ENCODE data around the gene FHL2. TPM values are rescaled to one million over a fixed set of nuclear protein-coding genes. Genes with fewer than 3 reads are reported as not detected.

Gene FHL2, protein sequence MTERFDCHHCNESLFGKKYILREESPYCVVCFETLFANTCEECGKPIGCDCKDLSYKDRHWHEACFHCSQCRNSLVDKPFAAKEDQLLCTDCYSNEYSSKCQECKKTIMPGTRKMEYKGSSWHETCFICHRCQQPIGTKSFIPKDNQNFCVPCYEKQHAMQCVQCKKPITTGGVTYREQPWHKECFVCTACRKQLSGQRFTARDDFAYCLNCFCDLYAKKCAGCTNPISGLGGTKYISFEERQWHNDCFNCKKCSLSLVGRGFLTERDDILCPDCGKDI
- 17.9 and 19.7 TPM in 2 replicates for total RNA-seq
- polyA plus RNA-seq, result 18.8 and 22.3 TPM in 2 replicates

DNA sequence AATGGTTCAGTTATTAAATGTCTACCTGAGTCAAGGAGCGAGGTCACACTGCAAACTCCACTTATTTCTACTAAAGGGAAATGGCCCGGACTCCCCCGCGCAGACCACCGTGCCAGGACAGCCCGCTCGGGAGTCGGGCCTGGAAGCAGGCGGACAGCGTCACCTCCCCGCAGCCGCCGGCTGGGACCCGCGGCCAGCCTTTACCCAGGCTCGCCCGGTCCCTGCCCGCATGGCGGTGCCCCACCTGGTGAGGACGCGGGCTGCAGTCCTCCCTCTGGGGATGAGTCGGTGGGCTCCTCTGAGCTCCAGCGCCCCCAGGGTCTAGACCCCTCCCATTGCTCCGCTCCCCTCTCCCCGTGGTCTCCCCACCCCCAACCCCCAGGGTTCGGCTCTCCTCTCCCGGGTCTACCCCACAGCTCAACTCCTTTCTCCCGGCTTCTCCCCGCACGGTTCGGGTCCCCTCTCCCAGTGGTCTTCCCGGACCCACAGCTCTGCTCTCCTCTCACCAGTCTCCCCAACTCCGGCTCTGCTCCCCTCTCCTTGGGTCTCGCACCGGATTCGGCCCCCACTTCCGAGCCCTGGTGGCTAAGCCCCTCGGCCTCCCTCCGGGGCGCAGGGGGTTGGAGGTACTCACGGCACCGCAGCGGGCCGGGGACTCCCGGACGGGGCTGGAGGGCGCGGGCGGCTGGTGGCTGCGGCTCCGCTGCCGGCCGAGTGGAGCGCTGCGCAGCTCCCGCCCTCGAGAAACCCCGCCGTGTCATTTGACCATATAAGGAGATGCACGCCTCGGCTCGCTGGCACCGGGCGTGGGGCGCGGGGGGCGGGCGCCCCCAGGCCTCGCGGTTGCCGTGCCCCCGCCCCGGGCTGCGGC is at the start of gene FHL2:
TSS of gene FHL2 (minus strand) at position 716 of the 871 bp plus-strand sequence. CDS start 12,535 bp downstream, outside the sequence.
- H2AFZ ChIP-seq, result peak within 1 kb of the TSS; percentile 97
- TF ChIP-seq, protein P1, sequence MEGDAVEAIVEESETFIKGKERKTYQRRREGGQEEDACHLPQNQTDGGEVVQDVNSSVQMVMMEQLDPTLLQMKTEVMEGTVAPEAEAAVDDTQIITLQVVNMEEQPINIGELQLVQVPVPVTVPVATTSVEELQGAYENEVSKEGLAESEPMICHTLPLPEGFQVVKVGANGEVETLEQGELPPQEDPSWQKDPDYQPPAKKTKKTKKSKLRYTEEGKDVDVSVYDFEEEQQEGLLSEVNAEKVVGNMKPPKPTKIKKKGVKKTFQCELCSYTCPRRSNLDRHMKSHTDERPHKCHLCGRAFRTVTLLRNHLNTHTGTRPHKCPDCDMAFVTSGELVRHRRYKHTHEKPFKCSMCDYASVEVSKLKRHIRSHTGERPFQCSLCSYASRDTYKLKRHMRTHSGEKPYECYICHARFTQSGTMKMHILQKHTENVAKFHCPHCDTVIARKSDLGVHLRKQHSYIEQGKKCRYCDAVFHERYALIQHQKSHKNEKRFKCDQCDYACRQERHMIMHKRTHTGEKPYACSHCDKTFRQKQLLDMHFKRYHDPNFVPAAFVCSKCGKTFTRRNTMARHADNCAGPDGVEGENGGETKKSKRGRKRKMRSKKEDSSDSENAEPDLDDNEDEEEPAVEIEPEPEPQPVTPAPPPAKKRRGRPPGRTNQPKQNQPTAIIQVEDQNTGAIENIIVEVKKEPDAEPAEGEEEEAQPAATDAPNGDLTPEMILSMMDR (IDR thresholded peaks at IDR 0.05; ENCODE audit: poor library complexity), result peak; percentile 45
- TF ChIP-seq EZH2phosphoT487 (IDR thresholded peaks at IDR 0.05; ENCODE audit: low read depth, severe bottlenecking, unreplicated experiment), result no peak
- peaks cover 16% of the 10 kb centered on the region for H3K79me2 ChIP-seq
- H3K9me2 ChIP-seq (replicated peaks; ENCODE audit: insufficient read depth), result no peaks in the 10 kb centered on the region
- H3K27me3 ChIP-seq, result no peaks in the 10 kb centered on the region
- peak; percentile 92 for DNase-seq (ENCODE audit: low spot score)
- H3K9me3 ChIP-seq (ENCODE audit: low read depth), result no peaks in the 10 kb centered on the region
- H4K20me1 ChIP-seq (ENCODE audit: insufficient read depth, poor library complexity, severe bottlenecking), result no peaks in the 10 kb centered on the region
- WGBS (ENCODE audit: low lambda C conversion rate, missing lambda C conversion rate), result 2% methylated on average over 54 of the region's 74 CpGs
- H3K4me1 ChIP-seq (ENCODE audit: insufficient read depth), result peaks cover 6% of the 10 kb centered on the region
- H3K4me3 ChIP-seq, result peak within 1 kb of the TSS; percentile 96
- H3K27ac ChIP-seq, result peak within 1 kb of the TSS; percentile 88
- H3K36me3 ChIP-seq (replicated peaks; ENCODE audit: insufficient read depth, low read depth), result no peaks in the 10 kb centered on the region
- H3K4me2 ChIP-seq, result peak within 1 kb of the TSS; percentile 95

DNA sequence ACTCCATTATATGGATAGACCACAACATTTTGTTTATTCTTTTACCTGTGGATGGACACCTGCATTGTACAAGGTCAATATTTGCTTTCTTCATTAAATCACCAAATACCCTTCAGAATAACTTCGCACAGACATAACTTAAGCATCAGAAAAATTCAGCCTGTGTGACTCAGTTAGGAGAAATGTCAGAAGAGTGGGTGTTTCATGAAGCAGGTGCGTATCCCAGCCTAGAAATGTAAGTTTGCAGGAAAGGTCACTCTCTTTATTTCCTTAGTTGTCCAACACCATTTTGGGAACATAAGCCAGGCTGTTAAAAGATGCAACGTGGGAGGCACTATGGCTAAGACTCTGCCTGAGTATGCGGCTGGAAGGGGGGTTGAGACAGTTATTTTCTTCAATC is 48.6 kb upstream of the FHL2 start:
- Histone ChIP-seq H3K4me1 (ENCODE audit: insufficient read depth) (peaks cover 3% of the 10 kb centered on the region), H3K9me3 (ENCODE audit: low read depth) (no peaks in the 10 kb centered on the region), H2AFZ (no peak overlapping the region), H3K4me2 (no peak overlapping the region), H3K36me3 (replicated peaks; ENCODE audit: insufficient read depth, low read depth) (no peaks in the 10 kb centered on the region), H3K27me3 (no peaks in the 10 kb centered on the region), H3K79me2 (no peaks in the 10 kb centered on the region), H3K4me3 (no peak overlapping the region), H3K9me2 (replicated peaks; ENCODE audit: insufficient read depth) (no peaks in the 10 kb centered on the region), H3K27ac (no peak overlapping the region), H4K20me1 (ENCODE audit: insufficient read depth, poor library complexity, severe bottlenecking) (no peaks in the 10 kb centered on the region)
- TF ChIP-seq EZH2phosphoT487 (IDR thresholded peaks at IDR 0.05; ENCODE audit: low read depth, severe bottlenecking, unreplicated experiment), result no peak
- no peak for TF ChIP-seq EZH2 (IDR thresholded peaks at IDR 0.05; ENCODE audit: borderline replicate concordance)
- TF ChIP-seq, protein P1 (IDR thresholded peaks at IDR 0.05; ENCODE audit: poor library complexity), result no peak
- 90% methylated on average over 4 of the region's 4 CpGs for WGBS (ENCODE audit: low lambda C conversion rate, missing lambda C conversion rate)
- no peak for DNase-seq (ENCODE audit: low spot score)

DNA sequence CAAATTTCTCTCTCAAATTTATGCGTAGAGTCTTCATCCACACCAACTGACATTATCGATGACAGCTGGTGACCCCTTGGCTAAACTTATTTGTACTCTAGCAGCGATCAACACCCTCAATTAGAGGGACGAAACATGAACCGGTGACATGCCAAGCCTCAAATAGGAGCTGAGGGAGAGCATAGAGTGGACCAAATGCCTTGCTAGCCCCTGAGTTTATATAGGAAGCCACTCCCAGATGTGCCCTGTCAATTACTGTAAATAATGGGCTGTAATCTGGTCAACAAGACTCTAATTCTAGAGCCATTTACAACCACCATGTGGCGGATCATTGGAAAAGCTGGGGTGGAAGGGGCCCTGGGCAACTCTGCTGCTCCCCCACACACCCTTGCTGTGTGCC is 47.6 kb upstream of the FHL2 start:
- peaks cover 3% of the 10 kb centered on the region for H3K4me1 ChIP-seq (ENCODE audit: insufficient read depth)
- no peak overlapping the region for H3K4me2 ChIP-seq
- no peaks in the 10 kb centered on the region for H3K9me2 ChIP-seq (replicated peaks; ENCODE audit: insufficient read depth)
- H3K27ac ChIP-seq, result no peak overlapping the region
- H3K9me3 ChIP-seq (ENCODE audit: low read depth), result no peaks in the 10 kb centered on the region
- H3K36me3 ChIP-seq (replicated peaks; ENCODE audit: insufficient read depth, low read depth), result no peaks in the 10 kb centered on the region
- 94% methylated on average over 6 of the region's 6 CpGs for WGBS (ENCODE audit: low lambda C conversion rate, missing lambda C conversion rate)
- no peak overlapping the region for H2AFZ ChIP-seq
- TF ChIP-seq EZH2phosphoT487 (IDR thresholded peaks at IDR 0.05; ENCODE audit: low read depth, severe bottlenecking, unreplicated experiment), result no peak
- TF ChIP-seq EZH2 (IDR thresholded peaks at IDR 0.05; ENCODE audit: borderline replicate concordance), result no peak
- H3K79me2 ChIP-seq, result no peaks in the 10 kb centered on the region
- no peaks in the 10 kb centered on the region for H4K20me1 ChIP-seq (ENCODE audit: insufficient read depth, poor library complexity, severe bottlenecking)
- no peaks in the 10 kb centered on the region for H3K27me3 ChIP-seq
- no peak for DNase-seq (ENCODE audit: low spot score)
- no peak overlapping the region for H3K4me3 ChIP-seq

DNA sequence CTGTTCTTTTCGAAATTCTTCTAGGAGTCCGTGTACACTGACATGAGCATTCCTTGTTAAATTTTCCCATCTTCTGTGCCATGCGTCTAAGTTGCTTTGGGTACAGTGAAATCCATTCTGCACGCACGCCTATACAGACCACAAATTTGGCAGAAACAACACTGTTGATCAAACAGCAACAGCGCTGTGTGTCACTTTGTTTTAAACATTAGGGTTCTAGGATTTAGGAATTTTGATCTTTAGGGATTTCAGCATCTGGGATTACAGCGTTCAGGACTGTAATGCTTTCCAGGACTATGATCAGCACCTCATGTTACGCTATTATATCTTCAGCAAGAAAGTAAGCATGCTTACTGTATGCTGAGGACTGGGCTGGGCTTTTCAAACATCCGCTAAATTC is 47.1 kb upstream of the FHL2 start:
- H3K79me2 ChIP-seq, result no peaks in the 10 kb centered on the region

More for the DNA sequence above, 47.1 kb upstream of the FHL2 start:
- Histone ChIP-seq H3K4me2 (no peak overlapping the region), H3K9me3 (ENCODE audit: low read depth) (no peaks in the 10 kb centered on the region), H3K4me3 (no peak overlapping the region), H3K4me1 (ENCODE audit: insufficient read depth) (peaks cover 3% of the 10 kb centered on the region), H3K27ac (no peak overlapping the region), H4K20me1 (ENCODE audit: insufficient read depth, poor library complexity, severe bottlenecking) (no peaks in the 10 kb centered on the region), H3K27me3 (no peaks in the 10 kb centered on the region), H3K36me3 (replicated peaks; ENCODE audit: insufficient read depth, low read depth) (no peaks in the 10 kb centered on the region), H3K9me2 (replicated peaks; ENCODE audit: insufficient read depth) (no peaks in the 10 kb centered on the region), H2AFZ (no peak overlapping the region)
- TF ChIP-seq, protein P1 (IDR thresholded peaks at IDR 0.05; ENCODE audit: poor library complexity), result no peak
- TF ChIP-seq EZH2 (IDR thresholded peaks at IDR 0.05; ENCODE audit: borderline replicate concordance) (no peak), EZH2phosphoT487 (IDR thresholded peaks at IDR 0.05; ENCODE audit: low read depth, severe bottlenecking, unreplicated experiment) (no peak)
- WGBS (ENCODE audit: low lambda C conversion rate, missing lambda C conversion rate), result 81% methylated on average over 9 of the region's 9 CpGs
- no peak for DNase-seq (ENCODE audit: low spot score)

Measured in hepatocyte (in vitro differentiated cells).